H1 (cell line): ENCODE measurements around the gene CEBPG. TPM values are rescaled to one million over a fixed set of nuclear protein-coding genes. Genes with fewer than 3 reads are reported as not detected.

ENCODE experiments used
- BRCA1 ChIP-seq: IDR thresholded peaks from 2 replicates; pipeline ENCODE4 v1.6.1; 2012; ENCODE audit warnings: low read depth, low read length, improper control_type of control experiment
- CREB1 ChIP-seq: IDR thresholded peaks from 2 replicates; pipeline ENCODE4 v1.6.1; 2012; ENCODE audit warnings: inconsistent platforms
- EZH2 ChIP-seq: fragments of 200-600 bp; sonication (generic); IDR thresholded peaks from 2 replicates; pipeline ENCODE4 v1.7.1; 2012; ENCODE audit warnings: low read depth, mild to moderate bottlenecking, moderate library complexity, low read length, inconsistent platforms; ENCODE audit not compliant: severe bottlenecking
- JUND ChIP-seq: IDR thresholded peaks from 2 replicates; pipeline ENCODE4 v1.6.1; 2011; ENCODE audit warnings: mild to moderate bottlenecking, improper control_type of control experiment, low read length
- POLR2A ChIP-seq, 2 experiments: IDR thresholded peaks; 1 replicate in 1 of 2; 2 replicates in 1 of 2; pipeline ENCODE4 v1.6.1; 2011; ENCODE audit warnings: low read depth in 2 of 2, low read length in 2 of 2, mild to moderate bottlenecking in 2 of 2; ENCODE audit errors: control extremely low read depth in 1 of 2
- SIRT6 ChIP-seq: IDR thresholded peaks from one replicate; pipeline ENCODE4 v1.7.1; 2012; ENCODE audit warnings: low read length, inconsistent platforms
- YY1 ChIP-seq: IDR thresholded peaks from 2 replicates; pipeline ENCODE4 v1.6.1; 2011; ENCODE audit warnings: low read depth, mild to moderate bottlenecking, low read length
- polyA plus RNA-seq, 7 experiments: library from polyadenylated mRNA; depleted of rRNA in 3 of 7; stranded (reverse) in 5 of 7; unstranded in 2 of 7; fragments of >200 nt in 5 of 7; fragments of 200-250 nt in 2 of 7; gene quantifications; 1 replicate in 5 of 7; 2 replicates in 1 of 7; 4 replicates in 1 of 7; pipeline versions ENCODE4 v1.2.1 to v1.2.3, GENCODE V29; 2011 to 2013; ENCODE audit warnings: missing spikeins in 2 of 7, mixed read lengths in 2 of 7
- total RNA-seq: library from RNA; stranded (reverse); fragmentation: NEBNext Ultra II Directional; extraction: Animal tissue kit (Norgen Biotek cat#: 25700); gene quantifications from 2 replicates; pipeline ENCODE4 v1.2.1, GENCODE V29; 2021
- TF ChIP-seq, protein P1 (sequence below): fragments of 300-600 bp; sonication (generic); IDR thresholded peaks from 2 replicates; pipeline ENCODE4 v1.7.1; 2012; ENCODE audit warnings: low read length, moderate library complexity, mild to moderate bottlenecking, inconsistent platforms; ENCODE audit not compliant: insufficient replicate concordance

Gene CEBPG
- total and polyA plus RNA-seq, 2 of the 8 experiments (the other 6 are each of a cell fraction or from before 2014, with no cell fraction given), result 12.3 to 35.4 TPM

DNA sequence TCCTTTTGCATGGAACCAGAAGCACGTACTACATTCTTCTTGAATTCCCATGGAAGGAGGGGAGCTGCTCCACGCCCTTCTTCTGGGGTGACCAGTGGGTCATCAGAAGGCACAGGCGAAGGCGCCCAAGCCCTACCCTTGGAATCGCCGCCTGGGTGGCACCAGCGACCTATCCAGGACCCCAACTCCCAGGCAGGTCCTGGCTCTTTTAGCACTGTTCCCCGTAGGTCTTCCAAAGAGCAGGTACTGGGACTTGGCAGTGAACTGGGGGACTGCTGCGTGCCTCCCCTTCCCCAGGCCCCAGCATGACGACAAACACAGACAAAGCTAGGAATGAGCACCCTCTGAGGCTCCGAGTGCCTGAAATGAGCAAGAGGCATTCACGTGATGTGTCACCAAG lies 45.0 kb downstream of the CEBPG start (continued):
- TF ChIP-seq, protein P1, sequence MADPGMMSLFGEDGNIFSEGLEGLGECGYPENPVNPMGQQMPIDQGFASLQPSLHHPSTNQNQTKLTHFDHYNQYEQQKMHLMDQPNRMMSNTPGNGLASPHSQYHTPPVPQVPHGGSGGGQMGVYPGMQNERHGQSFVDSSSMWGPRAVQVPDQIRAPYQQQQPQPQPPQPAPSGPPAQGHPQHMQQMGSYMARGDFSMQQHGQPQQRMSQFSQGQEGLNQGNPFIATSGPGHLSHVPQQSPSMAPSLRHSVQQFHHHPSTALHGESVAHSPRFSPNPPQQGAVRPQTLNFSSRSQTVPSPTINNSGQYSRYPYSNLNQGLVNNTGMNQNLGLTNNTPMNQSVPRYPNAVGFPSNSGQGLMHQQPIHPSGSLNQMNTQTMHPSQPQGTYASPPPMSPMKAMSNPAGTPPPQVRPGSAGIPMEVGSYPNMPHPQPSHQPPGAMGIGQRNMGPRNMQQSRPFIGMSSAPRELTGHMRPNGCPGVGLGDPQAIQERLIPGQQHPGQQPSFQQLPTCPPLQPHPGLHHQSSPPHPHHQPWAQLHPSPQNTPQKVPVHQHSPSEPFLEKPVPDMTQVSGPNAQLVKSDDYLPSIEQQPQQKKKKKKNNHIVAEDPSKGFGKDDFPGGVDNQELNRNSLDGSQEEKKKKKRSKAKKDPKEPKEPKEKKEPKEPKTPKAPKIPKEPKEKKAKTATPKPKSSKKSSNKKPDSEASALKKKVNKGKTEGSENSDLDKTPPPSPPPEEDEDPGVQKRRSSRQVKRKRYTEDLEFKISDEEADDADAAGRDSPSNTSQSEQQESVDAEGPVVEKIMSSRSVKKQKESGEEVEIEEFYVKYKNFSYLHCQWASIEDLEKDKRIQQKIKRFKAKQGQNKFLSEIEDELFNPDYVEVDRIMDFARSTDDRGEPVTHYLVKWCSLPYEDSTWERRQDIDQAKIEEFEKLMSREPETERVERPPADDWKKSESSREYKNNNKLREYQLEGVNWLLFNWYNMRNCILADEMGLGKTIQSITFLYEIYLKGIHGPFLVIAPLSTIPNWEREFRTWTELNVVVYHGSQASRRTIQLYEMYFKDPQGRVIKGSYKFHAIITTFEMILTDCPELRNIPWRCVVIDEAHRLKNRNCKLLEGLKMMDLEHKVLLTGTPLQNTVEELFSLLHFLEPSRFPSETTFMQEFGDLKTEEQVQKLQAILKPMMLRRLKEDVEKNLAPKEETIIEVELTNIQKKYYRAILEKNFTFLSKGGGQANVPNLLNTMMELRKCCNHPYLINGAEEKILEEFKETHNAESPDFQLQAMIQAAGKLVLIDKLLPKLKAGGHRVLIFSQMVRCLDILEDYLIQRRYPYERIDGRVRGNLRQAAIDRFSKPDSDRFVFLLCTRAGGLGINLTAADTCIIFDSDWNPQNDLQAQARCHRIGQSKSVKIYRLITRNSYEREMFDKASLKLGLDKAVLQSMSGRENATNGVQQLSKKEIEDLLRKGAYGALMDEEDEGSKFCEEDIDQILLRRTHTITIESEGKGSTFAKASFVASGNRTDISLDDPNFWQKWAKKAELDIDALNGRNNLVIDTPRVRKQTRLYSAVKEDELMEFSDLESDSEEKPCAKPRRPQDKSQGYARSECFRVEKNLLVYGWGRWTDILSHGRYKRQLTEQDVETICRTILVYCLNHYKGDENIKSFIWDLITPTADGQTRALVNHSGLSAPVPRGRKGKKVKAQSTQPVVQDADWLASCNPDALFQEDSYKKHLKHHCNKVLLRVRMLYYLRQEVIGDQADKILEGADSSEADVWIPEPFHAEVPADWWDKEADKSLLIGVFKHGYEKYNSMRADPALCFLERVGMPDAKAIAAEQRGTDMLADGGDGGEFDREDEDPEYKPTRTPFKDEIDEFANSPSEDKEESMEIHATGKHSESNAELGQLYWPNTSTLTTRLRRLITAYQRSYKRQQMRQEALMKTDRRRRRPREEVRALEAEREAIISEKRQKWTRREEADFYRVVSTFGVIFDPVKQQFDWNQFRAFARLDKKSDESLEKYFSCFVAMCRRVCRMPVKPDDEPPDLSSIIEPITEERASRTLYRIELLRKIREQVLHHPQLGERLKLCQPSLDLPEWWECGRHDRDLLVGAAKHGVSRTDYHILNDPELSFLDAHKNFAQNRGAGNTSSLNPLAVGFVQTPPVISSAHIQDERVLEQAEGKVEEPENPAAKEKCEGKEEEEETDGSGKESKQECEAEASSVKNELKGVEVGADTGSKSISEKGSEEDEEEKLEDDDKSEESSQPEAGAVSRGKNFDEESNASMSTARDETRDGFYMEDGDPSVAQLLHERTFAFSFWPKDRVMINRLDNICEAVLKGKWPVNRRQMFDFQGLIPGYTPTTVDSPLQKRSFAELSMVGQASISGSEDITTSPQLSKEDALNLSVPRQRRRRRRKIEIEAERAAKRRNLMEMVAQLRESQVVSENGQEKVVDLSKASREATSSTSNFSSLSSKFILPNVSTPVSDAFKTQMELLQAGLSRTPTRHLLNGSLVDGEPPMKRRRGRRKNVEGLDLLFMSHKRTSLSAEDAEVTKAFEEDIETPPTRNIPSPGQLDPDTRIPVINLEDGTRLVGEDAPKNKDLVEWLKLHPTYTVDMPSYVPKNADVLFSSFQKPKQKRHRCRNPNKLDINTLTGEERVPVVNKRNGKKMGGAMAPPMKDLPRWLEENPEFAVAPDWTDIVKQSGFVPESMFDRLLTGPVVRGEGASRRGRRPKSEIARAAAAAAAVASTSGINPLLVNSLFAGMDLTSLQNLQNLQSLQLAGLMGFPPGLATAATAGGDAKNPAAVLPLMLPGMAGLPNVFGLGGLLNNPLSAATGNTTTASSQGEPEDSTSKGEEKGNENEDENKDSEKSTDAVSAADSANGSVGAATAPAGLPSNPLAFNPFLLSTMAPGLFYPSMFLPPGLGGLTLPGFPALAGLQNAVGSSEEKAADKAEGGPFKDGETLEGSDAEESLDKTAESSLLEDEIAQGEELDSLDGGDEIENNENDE, result no peak
- TF ChIP-seq JUND (no peak), POLR2A (IDR thresholded peaks at IDR 0.05; ENCODE audit: control extremely low read depth in 1 of 2, low read depth in 2 of 2, low read length in 2 of 2) (no peak), BRCA1 (no peak), CREB1 (no peak), SIRT6 (no peak), YY1 (no peak), EZH2 (no peak)
